ENCODE results near the gene UMODL1. TPM values are rescaled to one million over a fixed set of nuclear protein-coding genes. Genes with fewer than 3 reads are reported as not detected.

The UMODL1 gene
- total RNA-seq, 1 donor from 2014 or later, result not detected

DNA sequence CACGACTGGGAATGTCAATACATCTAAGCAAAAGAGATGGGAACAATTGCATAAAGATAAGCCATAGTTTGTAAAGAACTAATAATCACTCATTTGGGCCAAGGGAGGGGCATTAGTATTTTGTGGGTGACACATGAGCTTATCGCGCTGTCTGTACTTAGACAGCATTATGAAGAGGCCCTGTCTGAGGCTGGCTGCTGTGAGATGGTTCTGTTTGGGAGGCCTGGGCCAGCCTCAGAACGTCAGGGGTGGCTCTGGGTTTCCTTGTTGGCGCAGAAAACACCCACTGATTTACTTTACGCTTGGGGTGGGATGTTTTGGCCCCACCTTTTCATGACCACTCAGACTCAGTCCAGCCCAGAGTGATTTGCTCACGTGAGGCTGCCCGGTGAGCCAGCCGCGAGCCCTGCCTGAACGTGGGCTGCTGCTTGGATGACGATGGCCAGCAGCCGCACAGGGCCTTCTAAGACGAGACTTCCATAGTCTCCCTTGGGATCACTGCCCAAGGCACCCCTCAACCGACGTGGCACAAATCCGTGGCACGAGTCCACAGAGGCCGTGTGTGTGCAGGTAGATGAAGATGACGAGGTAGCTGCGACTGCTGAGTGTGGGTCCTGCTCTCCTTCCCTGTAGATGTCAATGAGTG, 18.7 kb downstream of the UMODL1 start:
- no peak for DNase-seq (ENCODE audit: low read depth)
- H3K27me3 ChIP-seq (ENCODE audit: control insufficient read depth, insufficient read depth, low read length), result peaks cover 3% of the 10 kb centered on the region
- H3K4me3 ChIP-seq (ENCODE audit: low read depth, low read length), result no peak overlapping the region
- no peak for TF ChIP-seq CTCF (IDR thresholded peaks at IDR 0.05; ENCODE audit: insufficient read depth, low read length, poor library complexity, severe bottlenecking)
- H3K36me3 ChIP-seq (ENCODE audit: control insufficient read depth, insufficient read depth, low read length), result no peaks in the 10 kb centered on the region

DNA sequence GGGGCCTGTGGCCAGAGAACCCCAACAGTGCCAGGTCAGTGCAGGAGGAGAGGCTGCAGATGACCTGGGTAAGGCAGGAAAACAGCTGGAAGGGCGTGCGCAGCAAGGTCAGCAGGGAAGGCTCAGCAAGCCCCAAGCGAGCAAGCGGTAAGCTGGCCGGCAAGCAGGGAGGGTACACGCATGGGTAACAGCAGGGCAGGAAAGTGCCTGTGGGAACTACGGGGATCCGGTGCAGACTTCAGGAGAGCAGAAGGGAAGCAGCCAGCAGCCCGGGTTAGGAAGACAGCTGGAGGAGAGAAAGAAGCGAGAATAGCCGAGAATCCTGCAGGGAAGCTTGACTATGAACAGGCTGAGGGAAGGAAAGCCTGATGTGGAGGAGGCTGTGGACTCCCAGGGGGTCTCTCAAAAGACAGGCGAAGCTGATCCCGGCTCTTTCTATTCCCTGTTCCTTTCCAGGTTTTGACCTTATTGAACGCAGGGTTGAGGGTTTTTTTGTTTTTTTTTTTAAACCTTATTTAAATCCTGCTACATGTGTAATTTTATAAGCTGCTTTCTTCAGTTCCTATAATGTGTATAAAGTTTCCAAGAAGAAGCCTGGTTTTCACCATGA, 20.9 kb downstream of the UMODL1 start:
- peaks cover 3% of the 10 kb centered on the region for H3K27me3 ChIP-seq (ENCODE audit: control insufficient read depth, insufficient read depth, low read length)
- H3K36me3 ChIP-seq (ENCODE audit: control insufficient read depth, insufficient read depth, low read length), result no peaks in the 10 kb centered on the region
- peak; percentile 5 for DNase-seq (ENCODE audit: low read depth)
- no peak for TF ChIP-seq CTCF (IDR thresholded peaks at IDR 0.05; ENCODE audit: insufficient read depth, low read length, poor library complexity, severe bottlenecking)
- H3K4me3 ChIP-seq (ENCODE audit: low read depth, low read length), result no peak overlapping the region

- no peak for DNase-seq (ENCODE audit: low read depth)
- TF ChIP-seq CTCF (IDR thresholded peaks at IDR 0.05; ENCODE audit: insufficient read depth, low read length, poor library complexity, severe bottlenecking), result no peak
- no peak overlapping the region for H3K4me3 ChIP-seq (ENCODE audit: low read depth, low read length)
- no peaks in the 10 kb centered on the region for H3K36me3 ChIP-seq (ENCODE audit: control insufficient read depth, insufficient read depth, low read length)
- H3K27me3 ChIP-seq (ENCODE audit: control insufficient read depth, insufficient read depth, low read length), result peaks cover 3% of the 10 kb centered on the region
These were observed 21.7 kb downstream of the UMODL1 start for GRCh38 chr21:42092771-42093170.

- H3K4me3 ChIP-seq (ENCODE audit: low read depth, low read length), result no peak overlapping the region
- peaks cover 3% of the 10 kb centered on the region for H3K27me3 ChIP-seq (ENCODE audit: control insufficient read depth, insufficient read depth, low read length)
- no peak for TF ChIP-seq CTCF (IDR thresholded peaks at IDR 0.05; ENCODE audit: insufficient read depth, low read length, poor library complexity, severe bottlenecking)
- H3K36me3 ChIP-seq (ENCODE audit: control insufficient read depth, insufficient read depth, low read length), result no peaks in the 10 kb centered on the region
- DNase-seq (ENCODE audit: low read depth), result no peak
These were observed 22.1 kb downstream of the UMODL1 start for GRCh38 chr21:42093186-42093585.

DNA sequence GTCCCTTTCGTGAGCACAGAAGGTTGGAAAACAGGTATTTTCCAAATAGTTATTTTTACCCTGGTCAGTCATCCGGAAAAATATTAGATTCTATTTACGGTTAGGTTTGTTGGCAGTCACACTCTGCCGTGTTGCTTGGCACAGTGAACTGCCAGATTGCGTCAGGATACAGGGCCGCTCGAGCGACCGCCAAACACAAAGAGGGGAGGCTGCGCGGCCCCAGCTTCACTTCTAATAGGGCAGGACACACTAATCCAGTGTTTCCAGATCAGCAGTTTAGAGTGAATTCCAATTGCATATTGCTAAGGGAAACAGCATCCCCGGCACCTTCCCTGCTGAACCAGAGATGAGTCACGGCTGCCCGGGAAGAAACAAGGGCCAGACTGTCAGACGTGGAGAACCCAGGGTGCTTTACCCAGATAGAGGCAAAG, 22.9 kb downstream of the UMODL1 start:
- Histone ChIP-seq H3K36me3 (ENCODE audit: control insufficient read depth, insufficient read depth, low read length) (no peaks in the 10 kb centered on the region), H3K27me3 (ENCODE audit: control insufficient read depth, insufficient read depth, low read length) (peaks cover 3% of the 10 kb centered on the region), H3K4me3 (ENCODE audit: low read depth, low read length) (no peak overlapping the region)
- TF ChIP-seq CTCF (IDR thresholded peaks at IDR 0.05; ENCODE audit: insufficient read depth, low read length, poor library complexity, severe bottlenecking), result no peak
- peak; percentile 92 for DNase-seq (ENCODE audit: low read depth)

- DNase-seq (ENCODE audit: low read depth), result no peak
- H3K4me3 ChIP-seq (ENCODE audit: low read depth, low read length), result no peak overlapping the region
- no peak for TF ChIP-seq CTCF (IDR thresholded peaks at IDR 0.05; ENCODE audit: insufficient read depth, low read length, poor library complexity, severe bottlenecking)
- H3K36me3 ChIP-seq (ENCODE audit: control insufficient read depth, insufficient read depth, low read length), result no peaks in the 10 kb centered on the region
- H3K27me3 ChIP-seq (ENCODE audit: control insufficient read depth, insufficient read depth, low read length), result peaks cover 3% of the 10 kb centered on the region
These were observed 23.7 kb downstream of the UMODL1 start for GRCh38 chr21:42094811-42095210.
